RWPE1 (cell line): ENCODE data around the gene CDH13.

ENCODE experiments used
- CTCF ChIA-PET: fragments of 350-600 bp; sonication (Branson Sonifier 250); formaldehyde crosslinking; extraction: SDS; loops from one replicate; lab custom pipeline; 2021; lab: Yijun Ruan, JAX
- POLR2A ChIA-PET: fragments of 400-600 bp; formaldehyde crosslinking; extraction: SDS; loops from one replicate; lab custom pipeline; 2020; ENCODE audit warnings: antibody characterized with exemption; ENCODE audit not compliant: low non-redundant PET; lab: Yijun Ruan, JAX
- DNase-seq: peaks from one replicate; pipeline ENCODE4 v3.0.0; 2012; ENCODE audit warnings: low spot score
- H3K27ac ChIP-seq: fragments of 450-650 bp; 2 replicates; pipeline ENCODE4 v1.5.1; 2017
- TF ChIP-seq, protein P1 (sequence below): fragments of 450-650 bp; conservative IDR thresholded peaks from 2 replicates; pipeline ENCODE4 v1.5.1; 2017; ENCODE audit warnings: low read depth, mild to moderate bottlenecking

CDH13 gene

DNA sequence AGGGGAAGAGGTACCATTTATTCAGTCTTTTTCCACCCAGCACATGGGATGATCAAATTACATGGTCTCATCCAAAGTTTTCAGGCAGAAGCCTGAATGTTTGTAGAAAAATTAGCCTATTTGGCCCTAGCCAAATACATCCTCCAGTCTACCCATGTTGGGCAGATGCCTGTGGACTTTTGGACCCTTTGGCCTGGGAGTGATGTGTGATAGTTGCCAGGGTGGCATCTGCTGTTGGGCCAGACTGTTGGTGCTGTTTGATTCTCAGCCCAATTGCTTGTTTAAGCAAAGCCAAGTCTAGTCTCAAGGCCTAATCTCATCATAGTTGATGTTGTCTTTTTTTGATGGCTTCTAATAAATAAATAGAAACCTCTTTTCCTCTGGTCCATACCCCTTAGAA lies 419.0 kb downstream of the CDH13 start:
- TF ChIP-seq, protein P1, sequence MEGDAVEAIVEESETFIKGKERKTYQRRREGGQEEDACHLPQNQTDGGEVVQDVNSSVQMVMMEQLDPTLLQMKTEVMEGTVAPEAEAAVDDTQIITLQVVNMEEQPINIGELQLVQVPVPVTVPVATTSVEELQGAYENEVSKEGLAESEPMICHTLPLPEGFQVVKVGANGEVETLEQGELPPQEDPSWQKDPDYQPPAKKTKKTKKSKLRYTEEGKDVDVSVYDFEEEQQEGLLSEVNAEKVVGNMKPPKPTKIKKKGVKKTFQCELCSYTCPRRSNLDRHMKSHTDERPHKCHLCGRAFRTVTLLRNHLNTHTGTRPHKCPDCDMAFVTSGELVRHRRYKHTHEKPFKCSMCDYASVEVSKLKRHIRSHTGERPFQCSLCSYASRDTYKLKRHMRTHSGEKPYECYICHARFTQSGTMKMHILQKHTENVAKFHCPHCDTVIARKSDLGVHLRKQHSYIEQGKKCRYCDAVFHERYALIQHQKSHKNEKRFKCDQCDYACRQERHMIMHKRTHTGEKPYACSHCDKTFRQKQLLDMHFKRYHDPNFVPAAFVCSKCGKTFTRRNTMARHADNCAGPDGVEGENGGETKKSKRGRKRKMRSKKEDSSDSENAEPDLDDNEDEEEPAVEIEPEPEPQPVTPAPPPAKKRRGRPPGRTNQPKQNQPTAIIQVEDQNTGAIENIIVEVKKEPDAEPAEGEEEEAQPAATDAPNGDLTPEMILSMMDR: no peak
- POLR2A ChIA-PET: no interaction called here
- CTCF ChIA-PET: no interaction called here
- no peak overlapping the region for H3K27ac ChIP-seq
- no peak for DNase-seq

DNA sequence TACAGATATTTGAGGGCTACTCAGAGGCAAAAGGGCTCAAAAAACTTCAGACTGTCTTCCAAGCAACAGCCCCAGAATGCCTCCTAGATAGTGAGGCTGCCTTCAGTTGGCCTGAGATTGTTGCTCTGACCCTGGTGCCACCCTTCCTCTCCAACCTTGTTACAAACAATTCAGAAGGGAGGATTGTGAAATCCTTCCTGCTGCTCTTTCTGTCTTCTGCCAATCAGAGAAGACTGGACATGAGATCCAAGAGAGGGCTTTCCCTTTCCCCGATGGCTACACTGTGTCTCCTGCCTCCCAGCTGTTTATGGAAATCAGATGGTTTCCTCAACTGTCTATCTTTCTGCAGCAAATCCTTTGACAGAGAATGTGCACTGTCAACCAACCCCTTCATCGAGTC lies 419.9 kb downstream of the CDH13 start:
- CTCF ChIA-PET: no interaction called here
- POLR2A ChIA-PET: no interaction called here
- no peak for DNase-seq
- TF ChIP-seq, protein P1: no peak
- H3K27ac ChIP-seq: no peak overlapping the region

DNA sequence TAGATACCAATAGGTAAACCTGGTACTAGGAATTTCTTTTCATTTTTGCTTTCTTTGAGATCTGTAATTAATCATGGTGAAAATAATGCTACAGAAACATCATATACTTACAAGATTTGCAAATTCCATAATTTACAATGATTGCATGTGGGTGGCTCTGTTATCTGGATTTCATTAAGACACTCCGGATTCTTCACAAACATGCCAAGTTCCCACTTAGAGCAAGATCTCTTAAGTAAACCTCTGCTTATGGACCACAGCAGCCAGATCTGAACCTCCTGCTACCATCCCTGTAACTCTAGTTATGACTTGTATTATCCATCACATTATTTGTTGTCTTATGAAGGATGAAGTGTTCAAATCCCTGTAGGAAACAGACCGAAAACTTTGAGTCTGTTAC lies 424.7 kb downstream of the CDH13 start:
- ChIA-PET POLR2A (no interaction called here), CTCF (no interaction called here)
- DNase-seq: no peak
- H3K27ac ChIP-seq: no peak overlapping the region
- TF ChIP-seq, protein P1: no peak

DNA sequence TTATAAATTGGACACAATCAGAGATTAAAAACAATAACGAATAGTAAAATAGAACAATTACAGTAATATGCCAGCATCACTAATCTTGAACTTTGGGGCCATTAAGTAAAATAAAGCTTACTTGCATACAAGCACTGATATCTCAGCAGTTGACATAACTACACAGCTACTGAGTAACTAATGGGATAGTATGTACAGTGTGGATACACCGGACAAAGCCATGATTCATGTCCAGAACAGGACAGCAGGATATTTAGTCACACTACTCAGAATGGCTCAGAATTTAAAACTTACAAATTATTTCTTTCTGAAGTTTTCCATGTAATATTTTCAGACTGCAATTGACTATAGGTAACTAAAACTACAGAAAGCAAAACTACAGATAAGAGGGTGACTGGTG lies 427.5 kb downstream of the CDH13 start:
- TF ChIP-seq, protein P1: no peak
- POLR2A ChIA-PET: no interaction called here
- no peak for DNase-seq
- CTCF ChIA-PET: no interaction called here
- no peak overlapping the region for H3K27ac ChIP-seq

DNA sequence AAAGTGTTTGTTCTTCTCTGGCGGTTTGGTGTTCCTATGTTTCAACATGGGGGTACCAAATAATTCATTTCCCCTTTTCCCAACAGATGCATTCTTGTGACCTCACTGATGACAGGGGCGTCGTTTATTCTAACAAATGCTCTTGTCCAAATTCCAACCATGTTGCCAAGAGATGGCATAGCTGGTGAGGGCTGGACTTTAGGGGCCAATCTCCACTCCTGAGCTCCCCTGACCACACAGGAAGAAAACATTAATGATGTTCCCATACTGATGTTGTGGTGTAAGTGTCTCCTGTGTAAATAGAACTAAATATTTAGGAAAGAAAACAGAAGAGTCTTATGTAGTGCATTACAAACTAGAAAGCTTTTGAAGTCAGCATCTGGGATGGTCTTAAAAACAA lies 431.6 kb downstream of the CDH13 start:
- no peak overlapping the region for H3K27ac ChIP-seq
- DNase-seq: no peak
- ChIA-PET CTCF (no interaction called here), POLR2A (no interaction called here)
- TF ChIP-seq, protein P1: no peak

DNA sequence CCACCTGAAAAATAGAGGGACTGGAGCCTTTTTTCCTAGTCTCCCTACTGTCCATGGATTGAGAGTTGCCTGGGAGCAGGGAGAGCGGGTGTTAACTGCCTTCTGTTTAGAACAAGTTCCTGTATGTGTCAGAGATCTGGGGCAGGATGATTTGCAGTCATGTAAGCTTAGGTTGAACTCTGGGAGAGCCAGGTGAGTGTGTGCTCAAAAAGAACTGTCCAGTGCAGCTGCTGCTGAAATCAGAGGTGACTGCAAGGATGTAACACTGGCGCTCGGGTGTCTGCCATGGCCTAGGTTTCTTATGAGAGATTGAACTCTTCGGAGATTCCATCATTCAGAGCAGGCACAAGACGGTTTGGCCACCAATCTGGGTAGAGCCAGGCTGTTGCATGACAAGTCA lies 432.5 kb downstream of the CDH13 start:
- no peak overlapping the region for H3K27ac ChIP-seq
- POLR2A ChIA-PET: no interaction called here
- DNase-seq: no peak
- TF ChIP-seq, protein P1: no peak
- CTCF ChIA-PET: no interaction called here

DNA sequence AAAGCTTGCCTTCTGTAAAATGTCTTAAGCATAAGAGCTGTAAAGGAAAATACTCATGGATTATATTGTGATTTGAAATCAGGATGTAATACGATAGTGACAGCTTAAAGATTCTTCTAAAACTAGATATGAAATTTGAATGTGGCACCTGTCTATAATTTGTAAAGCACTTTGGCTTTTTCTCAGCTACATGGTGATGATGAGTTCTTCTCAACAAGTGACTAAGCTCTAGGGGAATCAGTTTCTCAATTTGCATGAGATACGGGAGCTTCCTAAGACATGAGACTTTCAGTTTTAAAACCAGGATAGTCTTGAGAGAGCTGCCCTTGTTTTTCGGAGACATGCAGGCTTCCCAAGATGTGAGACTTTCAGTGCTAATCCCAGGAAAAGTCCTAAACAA lies 439.2 kb downstream of the CDH13 start:
- no peak for DNase-seq
- H3K27ac ChIP-seq: no peak overlapping the region
- TF ChIP-seq, protein P1: no peak
- ChIA-PET POLR2A (no interaction called here), CTCF (no interaction called here)
